GM19372 (cell line): Measurements from ENCODE around the gene POLR3B.
"Not testable (repeated sequence)": the region's sequence is repeated elsewhere in the genome, so short reads cannot be mapped to it uniquely, and the experiment has no call there.

Source experiments
- ATAC-seq: cut with Tn5 transposase; IDR thresholded peaks from one replicate; pipeline ENCODE4 v1.9.1; 2021; ENCODE audit warnings: mild to moderate bottlenecking, low read depth, moderate library complexity; ENCODE audit not compliant: unreplicated experiment

POLR3B gene

DNA sequence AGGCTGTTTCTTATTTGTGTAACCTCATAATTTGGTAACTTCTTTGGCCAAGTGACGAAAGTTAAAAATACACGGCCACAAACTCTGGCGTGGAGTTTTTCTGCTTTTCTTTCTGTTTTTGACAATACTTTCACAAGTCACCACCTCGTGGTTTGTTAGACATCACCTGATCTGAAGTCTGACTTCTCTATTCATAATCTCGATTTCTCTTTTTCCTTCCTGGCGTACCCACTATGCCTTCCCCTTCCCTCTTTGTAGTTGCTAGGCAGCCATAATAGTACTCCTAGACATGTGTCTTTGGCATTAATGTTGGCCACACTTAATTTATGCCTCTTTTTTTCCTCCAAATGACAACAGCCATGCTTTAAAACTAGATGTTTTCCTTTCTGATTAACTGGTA lies 97.6 kb downstream of the POLR3B start:
- ATAC-seq: no peak

DNA sequence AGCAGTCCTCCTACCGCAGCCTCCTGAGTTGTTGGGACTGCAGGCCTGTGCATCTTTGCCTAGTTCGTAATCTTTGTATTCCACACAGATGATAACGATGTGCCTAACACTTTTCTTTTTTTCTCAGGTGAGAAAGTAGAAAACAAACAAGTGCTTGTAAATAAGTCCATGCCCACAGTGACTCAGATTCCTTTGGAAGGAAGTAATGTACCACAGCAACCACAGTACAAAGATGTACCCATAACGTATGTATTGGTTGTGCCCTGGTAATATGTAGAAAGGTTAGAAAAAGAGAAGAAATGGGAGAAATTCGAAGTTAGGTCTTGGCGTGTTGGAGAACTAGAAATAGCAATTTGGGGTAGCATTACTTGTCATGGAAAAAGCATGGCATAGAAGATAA lies 101.6 kb downstream of the POLR3B start:
- ATAC-seq: no peak

DNA sequence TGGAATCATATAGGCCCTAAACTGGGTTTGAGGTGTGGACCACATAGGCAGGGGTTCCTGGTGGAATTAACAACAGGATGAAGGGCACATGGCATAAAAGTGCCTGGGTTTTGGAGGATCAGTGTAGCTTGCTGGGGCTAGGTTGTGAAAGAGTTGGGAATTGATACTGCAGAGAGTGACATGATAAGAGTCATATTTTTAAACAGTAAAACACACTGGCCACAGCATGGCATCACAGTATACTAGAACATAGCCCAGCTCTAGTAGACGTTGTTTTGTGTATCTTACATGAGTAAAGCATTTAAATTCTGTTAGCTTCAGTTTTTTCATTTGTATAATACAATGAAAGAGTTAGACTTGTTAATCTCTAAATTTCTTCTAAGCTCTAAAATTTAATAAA lies 102.0 kb downstream of the POLR3B start:
- ATAC-seq: no peak

DNA sequence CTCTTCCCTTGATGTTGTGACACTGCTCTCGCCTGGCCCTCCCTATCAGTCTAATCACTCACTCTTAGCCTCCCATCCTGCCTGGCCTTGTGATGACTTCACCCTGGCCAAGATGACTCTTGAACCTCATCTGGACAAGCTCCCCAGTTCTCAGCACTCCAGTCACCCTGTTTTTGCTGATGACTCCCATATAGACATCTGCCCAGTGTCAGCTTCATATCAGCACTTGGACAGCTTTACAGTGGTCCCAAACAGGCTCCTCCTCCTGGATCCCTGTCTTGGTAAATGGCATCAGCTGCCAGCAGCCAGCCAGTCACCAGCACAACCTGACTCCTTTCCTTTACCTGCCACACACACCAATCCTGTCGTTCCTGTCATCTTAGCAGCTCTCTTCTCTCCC lies 104.2 kb downstream of the POLR3B start:
- ATAC-seq: no peak

DNA sequence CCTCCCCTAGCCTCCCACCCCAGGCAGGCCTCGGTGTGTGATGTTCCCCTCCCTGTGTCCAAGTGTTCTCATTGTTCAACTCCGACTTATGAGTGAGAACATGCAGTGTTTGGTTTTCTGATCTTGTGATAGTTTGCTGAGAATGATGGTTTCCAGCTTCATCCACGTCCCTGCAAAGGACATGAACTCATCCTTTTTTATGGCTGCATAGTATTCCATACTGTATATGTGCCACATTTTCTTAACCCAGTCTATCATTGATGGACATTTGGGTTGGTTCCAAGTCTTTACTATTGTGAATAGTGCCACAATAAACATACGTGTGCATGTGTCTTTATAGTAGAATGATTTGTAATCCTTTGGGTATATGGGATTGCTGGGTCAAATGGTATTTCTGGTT lies 108.1 kb downstream of the POLR3B start:
- not testable (repeated sequence) for ATAC-seq

DNA sequence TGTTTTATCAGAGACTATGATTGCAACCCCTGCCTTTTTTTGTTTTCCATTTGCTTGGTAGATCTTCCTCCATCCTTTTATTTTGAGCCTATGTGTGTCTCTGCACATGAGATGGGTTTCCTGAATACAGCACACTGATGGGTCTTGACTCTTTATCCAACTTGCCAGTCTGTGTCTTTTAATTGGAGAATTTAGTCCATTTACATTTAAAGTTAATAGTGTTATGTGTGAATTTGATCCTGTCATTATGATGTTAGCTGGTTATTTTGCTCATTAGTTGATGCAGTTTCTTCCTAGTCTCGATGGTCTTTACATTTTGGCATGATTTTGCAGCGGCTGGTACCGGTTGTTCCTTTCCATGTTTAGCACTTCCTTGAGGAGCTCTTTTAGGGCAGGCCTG lies 118.1 kb downstream of the POLR3B start:
- ATAC-seq: not testable (repeated sequence)

DNA sequence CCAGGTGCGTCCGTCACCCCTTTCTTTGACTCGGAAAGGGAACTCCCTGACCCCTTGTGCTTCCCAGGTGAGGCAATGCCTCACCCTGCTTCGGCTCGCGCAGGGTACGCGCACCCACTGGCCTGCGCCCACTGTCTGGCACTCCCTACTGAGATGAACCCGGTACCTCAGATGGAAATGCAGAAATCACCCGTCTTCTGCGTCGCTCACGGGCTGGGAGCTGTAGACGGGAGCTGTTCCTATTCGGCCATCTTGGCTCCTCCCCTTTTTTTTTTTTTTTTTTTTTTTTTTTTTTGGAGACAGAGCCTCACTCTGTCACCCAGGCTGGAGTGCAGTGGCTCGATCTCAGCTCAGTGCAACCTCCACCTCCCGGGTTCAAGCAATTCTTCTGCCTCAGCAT lies 120.1 kb downstream of the POLR3B start:
- ATAC-seq: not testable (repeated sequence)

DNA sequence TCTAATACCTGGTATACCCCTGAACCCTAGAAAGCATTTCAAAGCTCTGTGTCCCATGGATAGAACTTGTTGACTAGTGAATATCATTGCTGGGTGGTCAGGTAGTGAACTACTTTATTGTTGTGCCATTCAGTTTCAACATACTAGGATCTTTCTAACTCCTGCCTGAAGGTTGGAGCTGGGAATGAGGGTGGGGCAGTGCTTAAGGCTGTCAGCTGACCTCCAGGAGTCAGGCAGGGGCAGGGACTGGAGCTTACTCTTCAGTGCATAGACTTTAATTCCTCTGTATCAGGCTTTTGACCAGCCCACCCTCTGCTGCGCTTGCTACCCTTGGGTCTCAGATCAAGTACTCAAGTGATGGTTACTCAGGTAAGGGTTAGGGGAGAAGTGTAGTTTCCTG lies 122.7 kb downstream of the POLR3B start:
- ATAC-seq: no peak

DNA sequence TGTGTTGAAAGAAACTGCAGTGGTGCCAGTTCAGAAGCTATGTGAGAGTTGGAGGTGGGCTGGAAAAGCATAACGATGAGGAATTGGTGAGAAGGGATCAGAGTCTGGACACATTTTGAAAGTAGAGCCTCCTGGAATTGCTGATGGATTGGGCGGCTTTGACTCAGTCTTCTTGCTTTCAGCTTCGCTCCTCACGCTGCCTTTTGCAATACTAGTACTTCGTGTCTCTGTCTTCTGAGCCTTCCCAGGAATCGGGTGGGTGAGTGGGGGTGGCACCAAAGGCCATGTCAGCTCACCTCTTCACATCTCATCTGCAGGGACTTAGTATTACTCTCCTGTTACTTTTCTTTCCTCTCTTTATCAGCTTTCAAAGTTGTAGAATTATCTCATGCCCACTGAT lies 123.7 kb downstream of the POLR3B start:
- no peak for ATAC-seq

DNA sequence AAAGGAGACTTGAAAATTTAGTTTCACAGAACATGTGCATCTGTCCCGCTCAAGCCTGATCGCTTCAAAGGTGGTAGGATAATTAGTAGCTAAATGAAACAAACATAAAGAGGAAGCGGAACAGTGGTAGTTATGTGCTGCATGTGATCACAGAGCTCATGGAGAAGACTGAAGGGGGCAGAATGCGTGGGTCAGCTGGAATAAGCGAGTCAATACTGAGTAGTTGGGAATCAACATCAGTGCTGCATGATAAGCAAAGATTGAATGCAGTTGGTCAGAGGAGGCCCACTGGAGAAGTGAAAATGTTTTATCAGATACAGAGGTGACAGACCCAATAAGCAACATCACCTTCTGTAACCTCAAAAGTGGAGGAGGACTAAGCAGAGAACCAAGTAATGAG lies 130.1 kb downstream of the POLR3B start:
- ATAC-seq: no peak

DNA sequence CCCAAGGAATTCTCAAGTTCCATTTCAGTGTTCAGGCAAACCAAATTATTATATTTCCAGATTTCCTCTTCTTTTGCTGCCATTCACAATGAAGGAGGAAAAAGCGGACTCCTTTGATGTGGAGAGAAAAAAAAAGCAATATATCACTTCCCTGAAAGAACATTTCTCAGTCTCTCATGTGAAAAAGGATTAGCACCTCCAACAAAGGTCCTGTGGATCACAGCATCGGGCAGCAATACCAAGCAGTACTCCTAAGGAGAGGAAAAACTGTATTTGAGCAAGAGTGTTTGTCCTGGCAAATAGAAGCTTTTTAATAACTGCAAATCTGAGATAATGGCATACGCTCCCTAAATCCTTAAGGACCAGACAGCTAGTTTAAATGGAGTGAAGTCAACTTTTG lies 131.3 kb downstream of the POLR3B start:
- ATAC-seq: no peak

DNA sequence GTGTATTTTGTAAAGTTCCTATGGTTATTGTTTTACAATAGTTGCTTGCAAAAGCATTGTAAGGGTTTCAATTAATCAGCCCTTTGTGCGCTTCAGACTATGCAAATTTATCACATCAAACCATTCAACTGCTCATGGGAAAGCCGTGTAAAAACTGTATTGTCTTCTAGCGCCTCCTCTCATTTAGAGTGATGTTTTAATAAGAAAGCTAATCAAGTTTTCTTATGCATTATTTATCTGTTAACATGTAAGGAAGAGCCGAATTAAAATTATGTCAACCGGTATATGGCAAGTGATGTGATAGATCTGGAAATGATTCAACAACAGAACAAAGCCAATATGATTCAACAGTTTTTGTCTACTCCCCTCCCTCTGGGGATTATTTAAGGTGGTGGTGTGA lies 132.7 kb downstream of the POLR3B start:
- no peak for ATAC-seq

DNA sequence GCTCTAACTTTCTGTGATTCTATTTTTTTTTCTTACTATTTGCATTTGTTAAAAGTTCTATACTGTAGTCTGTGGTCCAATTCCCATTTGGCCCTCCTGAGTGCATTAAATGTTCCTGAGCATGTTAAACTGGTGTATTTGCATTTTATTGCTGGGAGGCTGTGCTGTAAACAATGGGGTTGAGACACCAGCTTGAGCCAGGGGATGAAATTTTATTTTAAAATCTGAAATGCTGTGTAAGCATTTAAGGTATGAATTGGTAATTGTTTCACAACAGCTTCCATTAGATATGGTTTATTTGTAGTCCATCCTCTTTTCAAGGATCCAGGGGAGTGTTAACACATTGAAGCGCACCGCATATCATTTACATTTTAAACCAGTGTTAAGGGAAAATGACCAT lies 135.3 kb downstream of the POLR3B start:
- no peak for ATAC-seq

DNA sequence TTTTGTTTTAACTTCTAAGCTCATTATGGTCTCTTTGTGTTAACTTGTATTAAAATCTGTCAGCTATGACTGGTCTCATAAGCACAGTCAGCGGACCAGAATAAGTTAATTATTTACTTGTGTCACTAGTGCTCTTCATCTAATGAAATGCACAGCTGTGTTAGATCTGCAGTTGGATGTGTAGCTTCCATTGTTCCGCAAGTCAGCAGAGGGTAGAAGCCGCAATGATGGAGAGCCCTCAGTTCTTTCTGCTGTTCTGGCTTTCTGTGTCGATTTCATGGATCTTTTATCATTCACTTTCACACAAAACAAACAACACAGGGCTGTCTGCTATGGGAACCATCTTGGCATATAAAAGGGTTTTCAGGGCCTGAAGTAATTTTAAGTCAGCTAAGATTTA lies 136.0 kb downstream of the POLR3B start:
- ATAC-seq: no peak

DNA sequence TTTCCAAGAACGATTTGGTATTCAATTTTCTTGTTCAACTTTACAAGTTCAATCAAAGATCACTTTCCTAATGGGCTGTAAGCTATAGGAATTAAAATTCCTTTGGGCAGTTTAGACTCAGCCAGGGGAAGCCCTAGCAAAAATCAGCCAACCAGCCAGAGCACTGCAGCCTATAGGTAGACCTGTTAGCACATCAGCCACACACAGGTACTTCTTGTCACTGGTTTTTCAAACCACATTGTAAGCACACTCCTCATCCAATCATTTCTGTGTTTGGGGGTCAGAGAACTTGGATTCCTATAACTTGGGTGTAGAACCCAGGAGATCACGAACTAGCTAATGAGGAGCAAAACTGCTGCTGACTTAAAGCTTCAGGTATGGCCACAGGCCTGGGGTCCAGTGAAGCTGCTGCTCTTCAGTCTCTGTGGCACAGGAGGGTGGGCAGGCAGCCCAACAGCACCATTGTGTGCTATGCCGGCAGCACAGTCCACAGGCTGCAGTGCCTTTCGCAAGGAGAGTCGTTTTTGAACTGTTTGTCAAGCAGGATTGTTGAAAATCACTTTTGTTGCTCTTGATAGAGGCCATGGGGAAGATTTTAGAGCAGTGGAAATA lies 137.9 kb downstream of the POLR3B start:
- no peak for ATAC-seq

DNA sequence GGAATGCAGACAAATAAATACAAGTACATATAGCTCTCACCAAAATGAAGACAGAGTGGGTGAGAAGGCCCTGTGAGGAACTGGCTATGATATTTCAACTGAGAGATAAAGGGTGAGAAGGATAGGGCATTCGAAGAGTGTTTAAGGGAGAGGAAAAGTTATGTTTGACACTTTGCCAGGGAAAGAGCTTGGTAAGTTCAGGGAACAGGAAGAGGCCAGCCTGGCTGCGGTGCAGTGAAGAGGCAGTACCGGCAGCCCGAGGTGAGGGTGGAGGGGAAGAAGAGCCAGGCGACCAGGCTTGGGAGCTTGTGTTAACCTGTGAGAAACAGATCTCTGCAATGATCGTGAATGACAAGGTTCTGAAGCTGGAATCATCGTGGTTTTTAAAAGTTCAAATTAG lies 140.5 kb downstream of the POLR3B start:
- no peak for ATAC-seq

DNA sequence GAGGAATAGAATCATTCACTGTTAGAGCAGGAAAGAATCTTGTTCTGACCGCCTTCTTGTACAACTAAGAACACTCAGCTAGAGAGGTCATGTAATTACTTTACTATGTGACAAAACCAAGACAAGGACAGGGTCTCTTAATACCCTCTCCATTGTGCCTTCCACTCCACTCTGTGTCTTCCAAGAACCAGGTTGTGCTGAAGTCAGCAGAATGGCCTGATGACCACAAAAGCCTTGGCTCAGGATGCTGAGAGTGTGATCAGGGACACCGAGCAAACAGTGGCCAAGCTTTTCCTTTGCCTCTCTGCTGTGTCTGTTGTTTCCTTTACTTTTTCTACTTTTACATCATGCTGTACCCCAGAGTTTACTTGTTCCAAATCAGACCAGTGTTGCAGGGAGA lies 142.1 kb downstream of the POLR3B start:
- ATAC-seq: no peak

DNA sequence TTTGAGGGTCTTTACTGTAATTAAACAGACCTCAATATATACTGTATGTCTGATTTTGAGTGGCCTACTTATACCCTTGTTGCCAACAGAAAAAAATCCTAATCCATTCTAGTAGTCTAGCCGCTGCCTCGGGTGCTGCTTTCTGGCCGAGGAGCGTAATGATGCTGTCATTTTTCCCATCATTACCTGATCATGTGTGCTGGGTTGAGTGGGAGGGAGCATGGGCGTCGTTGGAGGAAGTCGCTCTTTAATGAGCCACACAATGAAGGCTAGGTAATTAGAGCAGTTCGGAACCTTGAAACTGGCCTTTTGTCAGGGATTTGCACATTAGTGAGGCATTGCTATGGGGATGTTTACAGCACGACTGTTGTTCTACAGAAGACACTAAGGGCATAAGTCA lies 149.1 kb downstream of the POLR3B start:
- ATAC-seq: no peak

DNA sequence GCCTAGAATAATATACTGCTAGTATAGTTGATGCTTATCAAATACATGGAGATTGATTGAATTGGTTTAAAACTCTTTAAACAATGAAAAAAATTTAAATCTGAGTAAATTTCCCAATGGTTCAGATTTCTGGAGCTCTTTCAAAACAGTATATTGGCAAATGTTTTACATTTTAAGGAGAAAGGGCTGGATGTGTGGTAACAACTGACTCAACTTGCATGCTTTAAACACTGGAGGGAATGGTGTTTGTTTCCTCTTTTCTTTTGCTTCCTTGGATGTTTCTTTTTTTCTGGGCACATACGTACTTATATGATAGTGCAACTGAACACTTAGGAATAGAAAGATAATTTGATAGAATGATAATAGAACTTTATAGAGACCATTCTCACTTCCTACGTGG lies 151.4 kb downstream of the POLR3B start:
- ATAC-seq: no peak

DNA sequence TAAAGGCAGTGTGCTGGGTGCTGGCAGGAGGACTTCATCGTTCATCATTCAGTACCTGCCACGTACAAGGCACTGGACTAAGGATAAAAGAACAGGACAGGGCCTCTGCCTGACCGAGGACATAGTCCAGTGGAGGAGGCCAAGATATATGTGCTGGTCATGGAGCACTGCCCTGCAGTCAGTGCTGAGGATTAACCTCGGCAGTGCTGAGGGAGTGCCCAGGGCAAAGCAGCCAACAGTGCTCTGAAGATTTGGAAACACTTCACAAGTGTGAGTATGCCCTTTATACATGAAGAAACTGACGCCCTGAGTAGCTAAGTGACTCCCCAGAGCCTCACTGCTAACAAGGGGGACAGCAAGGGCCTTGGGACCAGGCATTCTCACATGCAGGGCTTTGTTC lies 153.8 kb downstream of the POLR3B start:
- ATAC-seq: no peak

DNA sequence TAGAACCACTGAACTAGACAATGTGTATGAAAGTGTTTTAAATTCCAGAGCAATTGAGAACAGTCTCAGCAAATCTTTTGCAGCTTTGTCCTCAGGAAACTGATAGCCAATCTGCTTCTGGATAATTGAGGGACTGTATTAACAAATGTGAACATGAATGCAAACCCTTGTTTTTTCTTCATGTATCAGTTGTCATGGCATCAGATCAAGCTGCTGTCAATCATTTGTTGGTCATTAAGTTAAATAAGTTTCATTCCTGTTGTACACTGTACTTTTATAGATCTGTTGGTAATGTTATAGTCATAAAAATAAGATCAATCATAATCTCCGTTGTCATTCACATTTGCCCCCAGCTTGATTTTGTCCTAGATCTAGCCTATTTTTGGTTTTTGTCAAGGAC lies 159.8 kb downstream of the POLR3B start:
- no peak for ATAC-seq

DNA sequence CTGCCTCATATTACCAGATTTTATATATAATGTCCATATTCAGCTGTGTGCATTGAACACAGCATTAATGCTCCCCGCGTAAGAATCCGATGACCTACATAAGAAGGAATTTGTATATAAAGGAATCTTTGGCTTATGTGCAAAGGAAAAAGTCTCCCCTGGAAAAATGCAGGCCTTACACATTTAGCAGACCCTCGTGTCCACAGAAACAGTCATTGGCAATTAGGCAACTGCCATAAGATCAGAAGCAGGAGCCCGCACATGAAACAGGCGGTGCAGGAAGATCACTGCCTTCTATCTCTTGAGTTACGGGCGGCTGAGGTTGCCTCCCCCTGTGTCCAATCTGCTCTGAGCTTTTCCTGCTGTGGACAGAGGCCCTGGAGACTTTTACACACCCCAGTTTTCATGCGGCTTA lies 162.1 kb downstream of the POLR3B start:
- ATAC-seq: no peak

DNA sequence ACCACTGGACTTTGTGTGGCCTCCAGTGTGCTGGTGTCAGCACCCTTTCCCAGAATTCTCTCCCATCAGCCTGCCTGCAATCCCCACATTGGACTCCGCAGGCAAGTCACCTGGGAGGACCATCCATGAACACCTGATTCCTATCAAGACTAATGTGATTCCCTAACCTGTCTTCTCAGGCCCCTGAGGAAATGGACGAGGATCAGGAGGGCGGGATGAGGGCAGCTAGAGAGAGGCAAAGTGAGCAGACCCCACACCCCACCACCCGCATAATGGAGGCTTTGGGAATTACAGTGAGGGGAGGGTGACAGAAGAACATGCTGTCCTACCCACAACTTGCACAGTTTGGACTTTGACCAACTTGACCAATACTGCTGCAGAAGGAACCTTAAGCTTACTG lies 164.4 kb downstream of the POLR3B start:
- no peak for ATAC-seq
